ENCODE data around the gene TPM2.

The TPM2 gene

DNA sequence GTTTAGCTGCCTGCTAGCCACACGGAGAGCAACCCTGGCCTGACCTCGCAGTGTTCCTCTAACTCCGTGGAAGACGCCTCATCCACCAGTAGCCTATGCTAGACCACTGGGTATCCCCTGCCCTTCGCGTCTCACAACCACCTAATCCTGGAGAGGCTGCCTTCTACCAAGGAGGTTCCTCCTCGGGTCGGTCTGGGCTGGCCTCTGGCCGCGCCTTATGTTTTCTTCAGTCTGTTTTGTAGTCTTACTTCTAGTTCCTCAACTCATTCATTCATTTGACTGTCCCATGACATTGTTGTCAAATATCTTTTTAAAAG, 1.6 kb upstream of the TPM2 start:
- Histone ChIP-seq H3K27ac (ENCODE audit: low read depth, low read length) (peak overlapping the region; percentile 98), H3K27me3 (ENCODE audit: control insufficient read depth in 1 of 2, insufficient read depth in 2 of 2, low read length in 2 of 2) (no peaks in the 10 kb centered on the region), H3K36me3 (ENCODE audit: insufficient read depth, low read length) (peaks cover 38% of the 10 kb centered on the region), H3K4me1 (ENCODE audit: insufficient read depth, low read length) (peaks cover 14% of the 10 kb centered on the region), H3K9ac (ENCODE audit: low read length) (peak overlapping the region; percentile 80), H3K9me3 (ENCODE audit: low read length) (no peaks in the 10 kb centered on the region), H3K4me3 (ENCODE audit: low read depth in 1 of 2, low read length in 2 of 2) (peak overlapping the region; percentile 73 to 99)

GRCh38 chr9:35690614-35691333, 1.0 kb upstream of the TPM2 start:
- Histone ChIP-seq H3K9ac (ENCODE audit: low read length) (peak overlapping the region; percentile 80), H3K27me3 (ENCODE audit: control insufficient read depth in 1 of 2, insufficient read depth in 2 of 2, low read length in 2 of 2) (no peaks in the 10 kb centered on the region), H3K9me3 (ENCODE audit: low read length) (no peaks in the 10 kb centered on the region), H3K36me3 (ENCODE audit: insufficient read depth, low read length) (peaks cover 38% of the 10 kb centered on the region), H3K4me1 (ENCODE audit: insufficient read depth, low read length) (peaks cover 13% of the 10 kb centered on the region), H3K4me3 (ENCODE audit: low read depth in 1 of 2, low read length in 2 of 2) (peak overlapping the region; percentile 73 to 99), H3K27ac (ENCODE audit: low read depth, low read length) (peak overlapping the region; percentile 98)

GRCh38 chr9:35690294-35690613, 529 bp upstream of the TPM2 start:
- Histone ChIP-seq H3K4me1 (ENCODE audit: insufficient read depth, low read length) (peaks cover 18% of the 10 kb centered on the region), H3K9me3 (ENCODE audit: low read length) (no peaks in the 10 kb centered on the region), H3K27me3 (ENCODE audit: control insufficient read depth in 1 of 2, insufficient read depth in 2 of 2, low read length in 2 of 2) (no peaks in the 10 kb centered on the region), H3K4me3 (ENCODE audit: low read depth in 1 of 2, low read length in 2 of 2) (peak overlapping the region; percentile 73 to 99), H3K9ac (ENCODE audit: low read length) (peak overlapping the region; percentile 68), H3K27ac (ENCODE audit: low read depth, low read length) (peak overlapping the region; percentile 98), H3K36me3 (ENCODE audit: insufficient read depth, low read length) (peaks cover 40% of the 10 kb centered on the region)

DNA sequence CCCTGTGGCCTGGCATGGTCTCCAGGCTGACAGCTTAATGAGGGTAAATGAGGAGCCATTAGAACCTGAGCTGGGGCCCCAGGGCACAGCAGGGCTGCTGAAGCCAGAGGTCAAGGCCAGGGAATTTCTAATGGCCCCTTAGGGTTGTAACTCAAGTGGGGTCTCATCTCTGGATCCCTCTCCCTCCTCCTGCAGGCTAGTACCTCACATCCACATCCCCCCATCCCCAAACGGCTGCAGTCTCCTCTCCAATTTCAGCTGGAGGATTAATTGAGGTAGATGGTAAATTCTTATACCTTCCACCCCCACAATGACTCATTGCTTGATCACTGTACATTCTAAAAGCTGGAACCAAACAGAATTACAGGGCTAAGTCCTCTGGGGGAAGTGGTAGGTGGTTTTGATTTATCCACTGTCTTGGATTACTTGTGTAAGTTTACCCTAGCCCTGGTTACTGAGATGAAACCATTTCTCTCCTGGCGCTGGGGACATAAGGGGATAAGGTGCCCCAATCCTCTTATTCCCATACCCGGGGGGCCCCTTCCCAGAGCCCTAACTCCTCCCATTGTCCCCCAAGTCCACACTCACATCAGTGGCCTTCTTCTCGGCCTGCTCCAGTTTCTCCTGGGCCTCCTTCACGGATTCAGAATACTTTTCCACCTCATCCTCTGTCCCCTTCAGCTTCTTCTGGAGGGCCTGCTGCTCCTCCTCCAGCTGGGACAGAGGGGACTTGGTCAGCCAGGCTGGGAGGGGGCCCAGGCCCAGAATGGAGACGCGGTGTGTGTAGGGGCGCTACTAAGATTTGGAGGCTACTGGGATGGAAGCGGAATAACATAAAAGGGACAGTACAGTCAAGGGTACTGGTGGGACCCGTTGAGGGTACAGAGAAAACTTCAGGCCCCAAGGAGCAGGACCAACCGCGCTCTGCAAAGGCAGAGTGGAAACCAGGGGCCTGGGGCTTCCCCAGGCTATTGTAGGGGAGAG, 875 bp downstream of the TPM2 start:
- no peaks in the 10 kb centered on the region for H3K27me3 ChIP-seq (ENCODE audit: control insufficient read depth in 1 of 2, insufficient read depth in 2 of 2, low read length in 2 of 2)
- peak overlapping the region; percentile 98 for H3K27ac ChIP-seq (ENCODE audit: low read depth, low read length)
- peak overlapping the region; percentile 75 to 99 for H3K4me3 ChIP-seq (ENCODE audit: low read depth in 1 of 2, low read length in 2 of 2)
- peaks cover 31% of the 10 kb centered on the region for H3K4me1 ChIP-seq (ENCODE audit: insufficient read depth, low read length)
- peaks cover 54% of the 10 kb centered on the region for H3K36me3 ChIP-seq (ENCODE audit: insufficient read depth, low read length)
- H3K9me3 ChIP-seq (ENCODE audit: low read length): no peaks in the 10 kb centered on the region
- peak overlapping the region; percentile 95 for H3K9ac ChIP-seq (ENCODE audit: low read length)

DNA sequence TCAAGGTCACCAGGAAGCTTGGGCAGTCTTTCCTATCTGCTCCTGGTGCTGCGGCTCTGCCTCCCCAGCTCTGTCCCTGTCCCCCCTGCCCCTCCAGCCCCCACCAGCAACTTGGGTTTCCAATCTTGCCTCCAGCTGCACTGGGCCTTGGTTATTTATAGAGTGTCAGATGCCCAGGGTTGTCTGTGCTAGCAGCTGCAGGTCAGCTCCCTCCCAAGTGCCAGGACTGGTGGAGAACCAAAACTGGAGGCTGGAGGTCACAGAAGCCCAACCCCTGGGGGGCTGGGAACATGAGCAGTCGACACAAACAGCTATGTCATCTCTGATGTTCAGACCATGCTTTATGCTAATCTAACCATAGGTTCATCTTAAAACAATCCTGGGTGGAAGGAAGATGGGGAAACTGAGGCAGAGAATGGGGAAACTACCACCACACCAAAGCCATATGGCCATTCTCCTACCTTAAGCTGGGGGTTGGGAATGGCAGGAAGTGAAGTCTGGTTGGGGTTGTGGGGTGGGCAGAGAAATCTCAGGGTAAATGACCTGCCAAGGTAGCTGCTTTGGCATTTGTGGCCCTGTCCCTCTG, 1.7 kb downstream of the TPM2 start:
- Histone ChIP-seq H3K9me3 (ENCODE audit: low read length) (no peaks in the 10 kb centered on the region), H3K27ac (ENCODE audit: low read depth, low read length) (peak overlapping the region; percentile 98), H3K9ac (ENCODE audit: low read length) (peak overlapping the region; percentile 95), H3K27me3 (ENCODE audit: control insufficient read depth in 1 of 2, insufficient read depth in 2 of 2, low read length in 2 of 2) (no peaks in the 10 kb centered on the region), H3K36me3 (ENCODE audit: insufficient read depth, low read length) (peaks cover 62% of the 10 kb centered on the region), H3K4me3 (ENCODE audit: low read depth in 1 of 2, low read length in 2 of 2) (peak overlapping the region; percentile 75 to 99), H3K4me1 (ENCODE audit: insufficient read depth, low read length) (peaks cover 39% of the 10 kb centered on the region)

GRCh38 chr9:35687306-35687705, 2.4 kb downstream of the TPM2 start:
- Histone ChIP-seq H3K27me3 (ENCODE audit: control insufficient read depth in 1 of 2, insufficient read depth in 2 of 2, low read length in 2 of 2) (no peaks in the 10 kb centered on the region), H3K9me3 (ENCODE audit: low read length) (no peaks in the 10 kb centered on the region), H3K27ac (ENCODE audit: low read depth, low read length) (peak overlapping the region; percentile 98), H3K9ac (ENCODE audit: low read length) (peak overlapping the region; percentile 95), H3K36me3 (ENCODE audit: insufficient read depth, low read length) (peaks cover 70% of the 10 kb centered on the region), H3K4me3 (ENCODE audit: low read depth in 1 of 2, low read length in 2 of 2) (peak overlapping the region; percentile 75 to 99), H3K4me1 (ENCODE audit: insufficient read depth, low read length) (peaks cover 45% of the 10 kb centered on the region)

DNA sequence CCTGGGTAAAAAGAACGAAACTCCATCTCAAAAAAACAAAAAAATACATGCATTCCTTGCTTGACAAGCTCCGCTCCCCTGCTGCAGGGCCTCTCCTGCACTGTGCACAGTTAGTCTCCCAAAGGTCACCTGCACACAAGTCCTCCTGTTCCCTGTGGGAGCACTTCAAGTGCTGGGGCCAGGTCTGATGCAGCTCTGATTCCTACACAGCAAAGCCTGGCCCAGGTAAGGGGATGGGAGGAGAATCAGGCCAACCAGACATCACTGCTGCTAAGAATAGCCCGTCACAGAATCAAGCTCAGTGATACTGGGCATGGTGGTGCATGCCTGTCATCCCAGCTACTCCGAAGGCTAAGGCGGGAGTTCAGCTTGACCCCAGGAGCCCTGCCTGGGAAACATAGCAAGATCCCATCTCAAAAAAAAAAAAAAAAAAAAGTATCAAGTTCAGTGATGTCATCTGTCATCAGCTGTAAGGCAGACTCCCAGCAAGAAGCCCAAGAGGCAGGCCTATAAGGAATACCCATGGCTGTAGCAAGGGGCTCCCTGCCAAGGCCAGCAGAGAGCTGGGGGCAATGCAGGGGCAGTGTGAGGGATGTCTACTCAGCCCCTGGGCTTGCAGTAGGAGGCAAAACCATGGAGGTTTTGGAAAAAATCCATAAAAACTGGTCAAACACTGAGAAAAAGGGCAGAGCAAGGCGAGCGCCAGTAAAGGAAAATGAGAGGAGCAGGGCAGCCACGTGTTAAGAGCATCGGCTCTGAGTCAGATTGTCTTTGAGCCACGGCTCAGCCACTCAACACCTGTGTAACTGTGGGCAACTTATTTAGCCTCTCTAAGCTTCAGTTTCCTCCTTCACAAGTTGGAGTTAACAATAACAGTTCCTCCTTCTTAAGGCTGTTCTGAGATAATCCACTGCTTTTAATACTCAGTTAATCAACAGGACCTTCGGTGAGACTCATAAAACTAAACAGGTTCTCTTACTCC, 3.2 kb downstream of the TPM2 start:
- Histone ChIP-seq H3K36me3 (ENCODE audit: insufficient read depth, low read length) (peaks cover 78% of the 10 kb centered on the region), H3K27ac (ENCODE audit: low read depth, low read length) (peak overlapping the region; percentile 98), H3K27me3 (ENCODE audit: control insufficient read depth in 1 of 2, insufficient read depth in 2 of 2, low read length in 2 of 2) (no peaks in the 10 kb centered on the region), H3K9me3 (ENCODE audit: low read length) (no peaks in the 10 kb centered on the region), H3K4me1 (ENCODE audit: insufficient read depth, low read length) (peaks cover 38% of the 10 kb centered on the region), H3K9ac (ENCODE audit: low read length) (peak overlapping the region; percentile 95), H3K4me3 (ENCODE audit: low read depth in 1 of 2, low read length in 2 of 2) (peak overlapping the region; percentile 75 to 99)

GRCh38 chr9:35685506-35685905, 4.2 kb downstream of the TPM2 start:
- Histone ChIP-seq H3K27ac (ENCODE audit: low read depth, low read length) (peak overlapping the region; percentile 98), H3K9me3 (ENCODE audit: low read length) (no peaks in the 10 kb centered on the region), H3K27me3 (ENCODE audit: control insufficient read depth in 1 of 2, insufficient read depth in 2 of 2, low read length in 2 of 2) (no peaks in the 10 kb centered on the region), H3K36me3 (ENCODE audit: insufficient read depth, low read length) (peaks cover 78% of the 10 kb centered on the region), H3K4me3 (ENCODE audit: low read depth in 1 of 2, low read length in 2 of 2) (peak overlapping the region; percentile 48 to 75), H3K9ac (ENCODE audit: low read length) (peak overlapping the region; percentile 77), H3K4me1 (ENCODE audit: insufficient read depth, low read length) (peaks cover 42% of the 10 kb centered on the region)

DNA sequence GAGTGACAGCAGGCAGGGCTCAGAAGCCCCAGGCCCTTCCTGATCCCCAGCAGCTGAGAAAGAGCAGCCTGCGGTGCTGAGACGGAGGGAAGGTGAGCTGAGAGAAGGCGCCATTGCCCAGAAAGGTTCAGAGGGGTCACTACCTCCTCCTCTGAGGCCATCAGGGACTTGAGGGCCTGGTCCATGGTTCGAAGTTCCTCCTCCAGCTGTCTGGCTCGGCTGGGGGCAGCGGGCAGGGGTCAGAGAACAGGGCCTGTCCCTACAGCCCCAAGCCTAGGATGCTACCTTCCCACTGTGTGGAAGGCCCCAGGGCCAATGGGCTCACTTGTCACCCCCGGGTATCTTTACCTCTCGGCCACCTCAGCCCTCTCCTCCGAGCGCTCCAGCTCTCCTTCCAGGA, 4.8 kb downstream of the TPM2 start:
- Histone ChIP-seq H3K4me1 (ENCODE audit: insufficient read depth, low read length) (peaks cover 47% of the 10 kb centered on the region), H3K27me3 (ENCODE audit: control insufficient read depth in 1 of 2, insufficient read depth in 2 of 2, low read length in 2 of 2) (no peaks in the 10 kb centered on the region), H3K27ac (ENCODE audit: low read depth, low read length) (peak overlapping the region; percentile 98), H3K9ac (ENCODE audit: low read length) (peak overlapping the region; percentile 77), H3K4me3 (ENCODE audit: low read depth in 1 of 2, low read length in 2 of 2) (peak overlapping the region; percentile 48 to 75), H3K36me3 (ENCODE audit: insufficient read depth, low read length) (peaks cover 78% of the 10 kb centered on the region), H3K9me3 (ENCODE audit: low read length) (no peaks in the 10 kb centered on the region)

GRCh38 chr9:35683323-35683722, 6.4 kb downstream of the TPM2 start:
- Histone ChIP-seq H3K27me3 (ENCODE audit: control insufficient read depth in 1 of 2, insufficient read depth in 2 of 2, low read length in 2 of 2) (no peaks in the 10 kb centered on the region), H3K4me1 (ENCODE audit: insufficient read depth, low read length) (peaks cover 47% of the 10 kb centered on the region), H3K36me3 (ENCODE audit: insufficient read depth, low read length) (peaks cover 68% of the 10 kb centered on the region), H3K9me3 (ENCODE audit: low read length) (no peaks in the 10 kb centered on the region), H3K4me3 (ENCODE audit: low read depth in 1 of 2, low read length in 2 of 2) (peak overlapping the region in 1 of 2 donors; percentile 19), H3K9ac (ENCODE audit: low read length) (peak overlapping the region; percentile 77), H3K27ac (ENCODE audit: low read depth, low read length) (peak overlapping the region; percentile 98)
